ENCODE results near the gene PRSS16.

GRCh38 chr6:27295301-27296079, 48.0 kb downstream of the PRSS16 start:
- TF ChIP-seq CTCF (IDR thresholded peaks at IDR 0.05; ENCODE audit: insufficient read depth, low read length, poor library complexity, severe bottlenecking) (no peak), EZH2phosphoT487 (conservative IDR thresholded peaks at IDR 0.05; ENCODE audit: low read length) (no peak)
